GM12864 (cell line): ENCODE results near the gene LAYN.

Experiments used
- DNase-seq: peaks from one replicate; pipeline ENCODE4 v3.0.0-alpha.2; 2011; ENCODE audit warnings: low read depth
- H3K4me3 ChIP-seq: 2 replicates; pipeline ENCODE4 v1.5.1; 2011; ENCODE audit warnings: mild to moderate bottlenecking, low read depth, low read length, control low read depth
- TF ChIP-seq, protein P1 (sequence below): IDR thresholded peaks from 2 replicates; pipeline ENCODE4 v1.5.1; 2011; ENCODE audit warnings: low read depth, mild to moderate bottlenecking, moderate library complexity, low read length, control low read depth, inconsistent platforms; ENCODE audit errors: missing control alignments

The LAYN gene

DNA sequence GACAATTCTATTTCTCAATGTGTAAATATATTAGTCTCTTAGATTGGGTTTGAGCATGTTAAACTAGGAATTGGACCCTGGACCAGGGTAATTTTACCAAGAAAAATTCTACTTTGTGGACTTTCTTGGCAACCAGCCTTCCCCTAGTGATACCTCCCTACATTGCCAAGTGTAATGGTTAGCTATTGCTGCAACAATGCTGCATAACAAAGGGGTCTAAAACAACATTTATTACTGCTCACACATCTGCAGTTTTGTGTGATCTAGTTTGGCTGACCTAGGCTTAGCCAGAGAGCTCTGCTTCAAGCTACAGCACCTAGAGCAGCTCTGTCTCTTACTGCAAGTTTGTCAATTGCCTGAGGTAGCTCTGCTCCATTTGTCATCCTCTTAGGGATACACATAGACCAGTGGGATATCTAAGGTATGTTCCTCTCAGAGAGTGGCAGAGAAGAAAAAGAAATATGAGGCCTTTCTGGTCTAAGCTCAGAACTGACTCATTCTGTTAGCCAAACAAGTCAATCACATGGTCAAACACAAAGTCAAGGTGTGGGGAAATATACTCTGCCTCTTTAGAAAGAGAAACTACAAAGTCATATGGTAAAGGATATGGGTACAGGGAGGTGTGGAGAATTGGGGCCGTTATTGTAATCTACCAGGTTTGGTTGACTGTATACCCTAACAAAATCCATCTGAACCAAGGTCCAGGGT, 2.0 kb upstream of the LAYN start:
- no peak overlapping the region for H3K4me3 ChIP-seq
- TF ChIP-seq, protein P1, sequence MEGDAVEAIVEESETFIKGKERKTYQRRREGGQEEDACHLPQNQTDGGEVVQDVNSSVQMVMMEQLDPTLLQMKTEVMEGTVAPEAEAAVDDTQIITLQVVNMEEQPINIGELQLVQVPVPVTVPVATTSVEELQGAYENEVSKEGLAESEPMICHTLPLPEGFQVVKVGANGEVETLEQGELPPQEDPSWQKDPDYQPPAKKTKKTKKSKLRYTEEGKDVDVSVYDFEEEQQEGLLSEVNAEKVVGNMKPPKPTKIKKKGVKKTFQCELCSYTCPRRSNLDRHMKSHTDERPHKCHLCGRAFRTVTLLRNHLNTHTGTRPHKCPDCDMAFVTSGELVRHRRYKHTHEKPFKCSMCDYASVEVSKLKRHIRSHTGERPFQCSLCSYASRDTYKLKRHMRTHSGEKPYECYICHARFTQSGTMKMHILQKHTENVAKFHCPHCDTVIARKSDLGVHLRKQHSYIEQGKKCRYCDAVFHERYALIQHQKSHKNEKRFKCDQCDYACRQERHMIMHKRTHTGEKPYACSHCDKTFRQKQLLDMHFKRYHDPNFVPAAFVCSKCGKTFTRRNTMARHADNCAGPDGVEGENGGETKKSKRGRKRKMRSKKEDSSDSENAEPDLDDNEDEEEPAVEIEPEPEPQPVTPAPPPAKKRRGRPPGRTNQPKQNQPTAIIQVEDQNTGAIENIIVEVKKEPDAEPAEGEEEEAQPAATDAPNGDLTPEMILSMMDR, result no peak
- no peak for DNase-seq

DNA sequence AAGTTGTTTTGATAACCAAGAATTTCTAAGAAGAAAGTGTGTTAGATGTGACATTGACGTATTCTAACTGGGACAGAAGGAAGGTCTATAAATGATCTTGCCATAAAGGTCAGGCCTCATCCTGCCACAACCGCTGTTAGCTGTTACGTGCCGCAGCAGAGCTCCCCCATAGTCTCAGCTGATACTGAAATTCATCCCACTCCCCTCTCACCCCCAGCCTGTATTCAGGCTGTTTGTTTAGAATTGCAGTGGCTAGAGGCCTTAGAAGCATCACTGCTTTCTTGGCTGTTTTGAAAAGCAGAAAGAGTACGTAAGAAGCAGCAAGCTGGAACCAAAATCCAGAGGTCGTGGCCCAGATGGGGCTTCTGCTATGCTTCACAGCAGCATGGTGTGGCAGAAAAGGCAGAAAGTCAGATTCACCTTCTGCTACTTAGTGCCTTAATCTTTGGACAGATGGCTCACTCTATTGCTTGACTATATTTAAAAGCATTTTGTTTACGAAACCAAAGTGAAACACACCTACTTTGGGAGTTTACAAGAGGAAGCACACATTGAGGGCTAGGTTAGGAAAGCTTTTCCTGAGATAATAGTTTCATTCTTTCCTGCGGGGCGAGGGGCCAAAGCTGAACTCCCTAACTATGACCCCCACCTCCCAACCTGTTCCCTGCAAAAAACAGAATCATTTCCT, 950 bp upstream of the LAYN start:
- no peak overlapping the region for H3K4me3 ChIP-seq
- DNase-seq, result no peak
- TF ChIP-seq, protein P1, result no peak

DNA sequence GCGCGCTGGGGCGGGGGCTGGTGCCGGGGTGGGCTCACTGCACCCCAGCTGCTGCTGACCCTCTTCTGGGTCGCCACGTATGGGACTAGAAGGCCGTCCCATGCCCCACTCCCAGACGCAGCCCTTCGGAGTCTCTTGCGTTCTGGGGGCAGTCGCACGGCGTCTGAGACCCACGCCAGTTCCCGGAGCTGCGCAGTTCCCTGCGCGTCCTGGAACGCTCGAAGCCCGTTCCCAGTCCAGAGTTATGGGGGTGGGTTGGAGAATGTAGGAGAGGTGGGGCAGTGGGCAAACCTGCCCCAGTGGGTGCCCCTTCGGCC, 375 bp downstream of the LAYN start:
- H3K4me3 ChIP-seq, result no peak overlapping the region
- no peak for DNase-seq
- TF ChIP-seq, protein P1, result no peak

- TF ChIP-seq, protein P1, result no peak
- DNase-seq, result no peak
- no peak overlapping the region for H3K4me3 ChIP-seq
These were observed 938 bp downstream of the LAYN start for GRCh38 chr11:111541254-111542061.

DNA sequence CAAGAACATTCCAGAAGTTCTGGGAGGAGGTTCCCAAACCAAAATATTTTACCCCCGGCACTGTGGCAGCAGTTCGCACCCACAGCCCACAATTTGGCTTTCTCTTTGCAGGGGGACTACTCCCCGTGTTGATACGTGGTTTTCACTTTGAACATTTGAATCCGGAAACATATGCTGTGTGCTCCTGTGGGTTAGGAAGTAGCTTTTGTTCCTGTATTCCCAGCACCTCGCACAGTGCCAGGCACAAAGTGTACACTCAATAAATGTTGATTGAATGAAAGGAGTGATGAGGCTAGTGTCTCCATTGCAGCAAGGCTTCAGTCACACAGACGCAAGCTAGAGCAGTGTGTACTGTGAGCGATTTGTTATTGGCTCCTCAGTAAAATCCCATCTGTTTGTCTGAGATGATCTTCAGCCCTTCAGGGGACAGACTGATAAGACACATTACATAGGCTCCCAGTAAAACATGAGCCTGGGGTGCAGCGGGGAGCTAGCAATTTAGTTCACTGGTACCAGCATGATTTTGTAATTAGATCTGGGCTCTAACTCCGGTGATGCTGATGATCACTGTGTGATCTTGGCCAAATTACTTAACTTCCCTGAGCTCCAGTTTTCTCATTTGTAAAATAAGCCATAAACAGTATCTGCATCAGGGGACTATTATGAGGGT, 2.2 kb downstream of the LAYN start:
- DNase-seq, result no peak
- H3K4me3 ChIP-seq, result no peak overlapping the region
- TF ChIP-seq, protein P1, result no peak

GRCh38 chr11:111548525-111548924, 8.0 kb downstream of the LAYN start:
- no peak for DNase-seq
- TF ChIP-seq, protein P1, result no peak
- no peak overlapping the region for H3K4me3 ChIP-seq
